SH-SY5Y (cell line): ENCODE data around the gene BAG3.

Experiments
- GATA2 ChIP-seq: IDR thresholded peaks from 2 replicates; pipeline ENCODE4 v1.6.1; 2011; ENCODE audit warnings: mild to moderate bottlenecking, low read depth, low read length
- GATA3 ChIP-seq: IDR thresholded peaks from 2 replicates; pipeline ENCODE4 v1.6.1; 2011; ENCODE audit warnings: low read depth, mild to moderate bottlenecking, low read length, moderate library complexity

DNA sequence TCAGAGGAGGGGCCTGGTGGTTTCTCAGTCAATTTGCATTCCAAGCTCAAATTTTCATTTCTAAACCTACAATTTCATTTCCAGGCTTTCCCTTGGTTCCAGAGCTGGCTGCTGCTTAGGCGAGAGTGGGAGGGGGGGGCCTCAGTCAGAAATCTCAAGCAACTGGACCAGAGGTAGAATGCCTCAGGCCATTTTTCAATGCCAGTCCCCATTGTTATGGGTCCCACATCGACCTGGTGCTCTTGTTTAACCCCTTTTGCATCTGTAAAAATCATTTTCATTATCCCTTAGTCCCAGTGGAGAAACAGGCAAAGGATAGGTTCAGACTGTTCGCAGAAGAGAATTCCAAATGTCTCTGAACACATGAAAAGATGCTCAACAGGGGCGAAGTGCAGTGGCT lies 13.5 kb upstream of the BAG3 start:
- TF ChIP-seq GATA2 (no peak), GATA3 (no peak)
